ENCODE results near the gene GTF2A1.

DNA sequence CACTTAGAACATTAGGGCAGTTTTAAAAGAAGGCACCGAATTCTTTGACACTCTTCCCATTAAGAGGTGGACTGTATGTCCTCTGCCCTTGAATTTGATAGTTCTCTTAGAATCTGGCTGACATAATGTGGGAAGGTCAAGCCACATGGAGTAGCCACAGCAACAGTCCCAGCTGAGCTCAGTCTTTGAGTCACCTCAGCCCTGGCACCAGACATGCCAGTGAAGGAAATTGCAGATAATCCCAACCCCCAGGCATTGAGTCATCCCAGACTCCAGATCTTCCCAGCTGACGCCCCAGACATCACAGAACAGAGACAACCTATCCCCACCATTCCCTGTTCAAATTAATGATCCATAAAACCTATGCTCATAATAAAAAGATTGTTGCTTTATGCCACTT lies 83.4 kb downstream of the GTF2A1 start:
- no peak for TF ChIP-seq POLR2A (IDR thresholded peaks at IDR 0.05)
- TF ChIP-seq, protein P1, sequence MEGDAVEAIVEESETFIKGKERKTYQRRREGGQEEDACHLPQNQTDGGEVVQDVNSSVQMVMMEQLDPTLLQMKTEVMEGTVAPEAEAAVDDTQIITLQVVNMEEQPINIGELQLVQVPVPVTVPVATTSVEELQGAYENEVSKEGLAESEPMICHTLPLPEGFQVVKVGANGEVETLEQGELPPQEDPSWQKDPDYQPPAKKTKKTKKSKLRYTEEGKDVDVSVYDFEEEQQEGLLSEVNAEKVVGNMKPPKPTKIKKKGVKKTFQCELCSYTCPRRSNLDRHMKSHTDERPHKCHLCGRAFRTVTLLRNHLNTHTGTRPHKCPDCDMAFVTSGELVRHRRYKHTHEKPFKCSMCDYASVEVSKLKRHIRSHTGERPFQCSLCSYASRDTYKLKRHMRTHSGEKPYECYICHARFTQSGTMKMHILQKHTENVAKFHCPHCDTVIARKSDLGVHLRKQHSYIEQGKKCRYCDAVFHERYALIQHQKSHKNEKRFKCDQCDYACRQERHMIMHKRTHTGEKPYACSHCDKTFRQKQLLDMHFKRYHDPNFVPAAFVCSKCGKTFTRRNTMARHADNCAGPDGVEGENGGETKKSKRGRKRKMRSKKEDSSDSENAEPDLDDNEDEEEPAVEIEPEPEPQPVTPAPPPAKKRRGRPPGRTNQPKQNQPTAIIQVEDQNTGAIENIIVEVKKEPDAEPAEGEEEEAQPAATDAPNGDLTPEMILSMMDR (IDR thresholded peaks at IDR 0.05) = no peak
- no peak for TF ChIP-seq POLR2AphosphoS5 (IDR thresholded peaks at IDR 0.05)
